Measurements from ENCODE around the gene SCTR. TPM values are rescaled to one million over a fixed set of nuclear protein-coding genes. Genes with fewer than 3 reads are reported as not detected.

The SCTR gene
- total and polyA plus RNA-seq, 2 of the 13 experiments (the other 11 are each of a cell fraction or from before 2014, with no cell fraction given): not detected

GRCh38 chr2:119402645-119403560, 121.4 kb downstream of the SCTR start (continued):
- TF ChIP-seq POGK (CRISPR knock-in tag; conservative IDR thresholded peaks at IDR 0.05) (no peak), HMG20A (CRISPR knock-in tag; IDR thresholded peaks at IDR 0.05; ENCODE audit: borderline replicate concordance) (peak; percentile 49; the same call in 1 of the 2 replicates), SOX5 (CRISPR knock-in tag; IDR thresholded peaks at IDR 0.05; ENCODE audit: borderline replicate concordance) (peak; percentile 41; the same call in 1 of the 2 replicates), HOXA3 (CRISPR knock-in tag; IDR thresholded peaks at IDR 0.05) (0 out of 2 replicates have a peak, but pooled peaks have one; percentile 38), HDAC1 (CRISPR knock-in tag; IDR thresholded peaks at IDR 0.05) (peak; percentile 54; the same call in 1 of the 2 replicates), ZNF124 (CRISPR knock-in tag; IDR thresholded peaks at IDR 0.05) (0 out of 2 replicates have a peak, but pooled peaks have one; percentile 49), ASH2L (IDR thresholded peaks at IDR 0.05; ENCODE audit: insufficient read length, low read depth, low read length) (no peak), ZNF644 (CRISPR knock-in tag; IDR thresholded peaks at IDR 0.05; ENCODE audit: low read depth) (peak; percentile 88), ZMYM3 (CRISPR knock-in tag; IDR thresholded peaks at IDR 0.05) (peak; percentile 79), ZNF552 (CRISPR knock-in tag; IDR thresholded peaks at IDR 0.05; ENCODE audit: borderline replicate concordance) (no peak), GABPA (IDR thresholded peaks at IDR 0.05; ENCODE audit: low read depth, low read length) (no peak), GABPA (CRISPR knock-in tag; IDR thresholded peaks at IDR 0.05; ENCODE audit: low read depth) (peak; percentile 78), KAT8 (CRISPR knock-in tag; IDR thresholded peaks at IDR 0.05) (peak; percentile 67), ELF3 (CRISPR knock-in tag; IDR thresholded peaks at IDR 0.05) (peak; percentile 97), NR2F6 (IDR thresholded peaks at IDR 0.05) (peak; percentile 40; the same call in 1 of the 2 replicates), NR2F6 (CRISPR knock-in tag; IDR thresholded peaks at IDR 0.05) (peak; percentile 70), ZNF232 (CRISPR knock-in tag; IDR thresholded peaks at IDR 0.05; ENCODE audit: borderline replicate concordance) (0 out of 2 replicates have a peak, but pooled peaks have one; percentile 46), TRIM24 (CRISPR knock-in tag; IDR thresholded peaks at IDR 0.05) (peak; percentile 79; the same call in 1 of the 2 replicates), FOSL2 (CRISPR knock-in tag; IDR thresholded peaks at IDR 0.05) (peak; percentile 42; the same call in 1 of the 2 replicates), ELF4 (CRISPR knock-in tag; IDR thresholded peaks at IDR 0.05; ENCODE audit: borderline replicate concordance) (no peak), PITX1 (CRISPR knock-in tag; IDR thresholded peaks at IDR 0.05) (peak; percentile 38; the same call in 1 of the 2 replicates), SOX6 (IDR thresholded peaks at IDR 0.05) (no peak), SOX6 (CRISPR knock-in tag; IDR thresholded peaks at IDR 0.05) (peak; percentile 63), ELF1 (CRISPR knock-in tag; IDR thresholded peaks at IDR 0.05) (peak; percentile 97), MED1 (CRISPR knock-in tag; IDR thresholded peaks at IDR 0.05) (peak; percentile 57), ESRRA (CRISPR knock-in tag; IDR thresholded peaks at IDR 0.05; ENCODE audit: low read depth) (peak; percentile 95), MEF2D (CRISPR knock-in tag; IDR thresholded peaks at IDR 0.05) (0 out of 2 replicates have a peak, but pooled peaks have one; percentile 23), ZMYM2 (CRISPR knock-in tag; IDR thresholded peaks at IDR 0.05) (peak; percentile 74), HNF4G (IDR thresholded peaks at IDR 0.05; ENCODE audit: borderline replicate concordance, low read depth, low read length) (peak; percentile 27; the same call in 1 of the 2 replicates), HNF4G (CRISPR knock-in tag; IDR thresholded peaks at IDR 0.05; ENCODE audit: borderline replicate concordance, low read depth) (no peak)
- TF ChIP-seq, protein P1, sequence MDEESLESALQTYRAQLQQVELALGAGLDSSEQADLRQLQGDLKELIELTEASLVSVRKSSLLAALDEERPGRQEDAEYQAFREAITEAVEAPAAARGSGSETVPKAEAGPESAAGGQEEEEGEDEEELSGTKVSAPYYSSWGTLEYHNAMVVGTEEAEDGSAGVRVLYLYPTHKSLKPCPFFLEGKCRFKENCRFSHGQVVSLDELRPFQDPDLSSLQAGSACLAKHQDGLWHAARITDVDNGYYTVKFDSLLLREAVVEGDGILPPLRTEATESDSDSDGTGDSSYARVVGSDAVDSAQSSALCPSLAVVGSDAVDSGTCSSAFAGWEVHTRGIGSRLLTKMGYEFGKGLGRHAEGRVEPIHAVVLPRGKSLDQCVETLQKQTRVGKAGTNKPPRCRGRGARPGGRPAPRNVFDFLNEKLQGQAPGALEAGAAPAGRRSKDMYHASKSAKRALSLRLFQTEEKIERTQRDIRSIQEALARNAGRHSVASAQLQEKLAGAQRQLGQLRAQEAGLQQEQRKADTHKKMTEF (CRISPR knock-in tag; IDR thresholded peaks at IDR 0.05): peak; percentile 53; the same call in 1 of the 2 replicates
